Body of pancreas (tissue), 4 donors: ENCODE data around the gene KLHL26.

Source experiments
- POLR2A ChIP-seq, 3 donors: fragments of 450-650 bp; IDR thresholded peaks; one replicate each; pipeline ENCODE4 v1.6.1; 2016; ENCODE audit warnings: antibody characterized with exemption in 3 of 3, mild to moderate bottlenecking in 2 of 3
- TF ChIP-seq, protein P1 (sequence below), 7 experiments: fragments of 450-650 bp in 4 of 7; fragments of 200-600 bp in 3 of 7; sonication (generic) in 3 of 7; IDR thresholded peaks; one replicate each; pipeline ENCODE4 v1.5.1; 2016 to 2019; ENCODE audit warnings: antibody characterized with exemption in 7 of 7

DNA sequence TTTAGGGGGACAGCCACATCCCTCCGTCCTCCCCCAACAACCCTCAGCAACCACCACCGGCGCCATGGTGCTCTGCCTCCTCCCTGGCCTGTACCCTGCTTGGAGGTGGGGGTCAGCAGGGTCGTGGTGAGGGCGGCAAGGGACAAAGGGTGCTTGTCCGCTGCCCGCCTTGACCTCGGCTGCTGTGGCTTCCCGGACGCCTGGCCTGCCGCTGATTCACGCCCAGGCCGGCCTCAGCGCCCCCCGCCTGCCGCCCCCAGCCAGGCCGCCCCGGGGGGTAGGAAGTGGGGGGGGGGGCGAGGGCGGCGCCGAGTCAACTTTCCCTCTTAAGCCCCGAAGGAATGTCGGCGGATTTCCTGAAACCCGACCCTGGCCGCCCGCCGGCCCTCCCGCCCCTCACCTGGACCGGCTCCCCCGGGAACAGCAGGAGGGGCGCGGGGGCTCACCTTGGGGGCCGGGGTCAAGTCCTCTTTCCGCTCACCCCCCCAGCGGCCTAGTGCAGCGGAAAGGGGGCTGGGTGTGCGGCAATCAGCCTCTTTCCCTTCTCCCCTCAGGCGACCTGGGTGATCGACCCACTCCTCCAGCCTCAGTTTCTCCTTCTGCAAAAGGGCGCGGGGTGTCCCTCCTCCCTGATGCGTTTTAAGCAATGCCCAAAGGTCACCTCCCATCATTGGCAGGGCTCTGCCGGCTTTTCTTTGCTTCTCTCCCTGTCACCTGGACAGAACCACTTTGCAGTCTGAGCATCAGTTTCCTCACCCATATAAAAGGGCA is 26.1 kb upstream of the KLHL26 start:
- TF ChIP-seq, protein P1, sequence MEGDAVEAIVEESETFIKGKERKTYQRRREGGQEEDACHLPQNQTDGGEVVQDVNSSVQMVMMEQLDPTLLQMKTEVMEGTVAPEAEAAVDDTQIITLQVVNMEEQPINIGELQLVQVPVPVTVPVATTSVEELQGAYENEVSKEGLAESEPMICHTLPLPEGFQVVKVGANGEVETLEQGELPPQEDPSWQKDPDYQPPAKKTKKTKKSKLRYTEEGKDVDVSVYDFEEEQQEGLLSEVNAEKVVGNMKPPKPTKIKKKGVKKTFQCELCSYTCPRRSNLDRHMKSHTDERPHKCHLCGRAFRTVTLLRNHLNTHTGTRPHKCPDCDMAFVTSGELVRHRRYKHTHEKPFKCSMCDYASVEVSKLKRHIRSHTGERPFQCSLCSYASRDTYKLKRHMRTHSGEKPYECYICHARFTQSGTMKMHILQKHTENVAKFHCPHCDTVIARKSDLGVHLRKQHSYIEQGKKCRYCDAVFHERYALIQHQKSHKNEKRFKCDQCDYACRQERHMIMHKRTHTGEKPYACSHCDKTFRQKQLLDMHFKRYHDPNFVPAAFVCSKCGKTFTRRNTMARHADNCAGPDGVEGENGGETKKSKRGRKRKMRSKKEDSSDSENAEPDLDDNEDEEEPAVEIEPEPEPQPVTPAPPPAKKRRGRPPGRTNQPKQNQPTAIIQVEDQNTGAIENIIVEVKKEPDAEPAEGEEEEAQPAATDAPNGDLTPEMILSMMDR (IDR thresholded peaks at IDR 0.05), result no peak
- TF ChIP-seq POLR2A (IDR thresholded peaks at IDR 0.05), result no peak
